HEK293T (cell line): ENCODE data around the gene SYT12.

Source experiments
- BHLHE40 ChIP-seq: fragments of 450-650 bp; IDR thresholded peaks from 2 replicates; pipeline ENCODE4 v1.6.1; 2016; ENCODE audit warnings: mild to moderate bottlenecking, moderate library complexity, borderline replicate concordance
- FOXA1 ChIP-seq: fragments of 450-650 bp; IDR thresholded peaks from 2 replicates; pipeline ENCODE4 v1.6.1; 2016; ENCODE audit warnings: mild to moderate bottlenecking
- FOXK2 ChIP-seq: fragments of 450-650 bp; IDR thresholded peaks from 2 replicates; pipeline ENCODE4 v1.6.1; 2016; ENCODE audit warnings: mild to moderate bottlenecking
- LEF1 ChIP-seq: fragments of 450-650 bp; IDR thresholded peaks from 2 replicates; pipeline ENCODE4 v1.6.1; 2017; ENCODE audit warnings: mild to moderate bottlenecking, borderline replicate concordance
- SP1 ChIP-seq: fragments of 450-650 bp; IDR thresholded peaks from 2 replicates; pipeline ENCODE4 v1.6.1; 2017
- SUZ12 ChIP-seq: fragments of 450-650 bp; IDR thresholded peaks from 2 replicates; pipeline ENCODE4 v1.6.1; 2016; ENCODE audit warnings: mild to moderate bottlenecking

- TF ChIP-seq FOXA1 (no peak), SUZ12 (no peak), LEF1 (no peak), SP1 (no peak), FOXK2 (no peak), BHLHE40 (no peak)
These were observed 4.6 kb downstream of the SYT12 start for GRCh38 chr11:67027483-67027930.
